KMS-11 (cell line): ENCODE measurements around the gene IQGAP2.

ENCODE experiments used
- H2AFZ ChIP-seq: fragments of 200-600 bp; sonication (generic); 2 replicates; pipeline ENCODE4 v1.6.1; 2016; ENCODE audit warnings: antibody characterized with exemption, mixed run types, low read depth
- H3K27ac ChIP-seq: fragments of 200-600 bp; sonication (generic); 2 replicates; pipeline ENCODE4 v1.6.1; 2016; ENCODE audit warnings: mild to moderate bottlenecking, mixed run types
- H3K27me3 ChIP-seq: fragments of 200-600 bp; sonication (generic); 2 replicates; pipeline ENCODE4 v1.6.1; 2017; ENCODE audit warnings: mild to moderate bottlenecking, low read depth, mixed run types, moderate library complexity; ENCODE audit not compliant: insufficient read depth
- H3K36me3 ChIP-seq: fragments of 200-600 bp; sonication (generic); 2 replicates; pipeline ENCODE4 v1.6.1; 2017; ENCODE audit warnings: mild to moderate bottlenecking, mixed run types; ENCODE audit not compliant: insufficient read depth
- H3K4me1 ChIP-seq: fragments of 200-600 bp; sonication (generic); 2 replicates; pipeline ENCODE4 v1.6.1; 2016; ENCODE audit warnings: mild to moderate bottlenecking, low read depth, mixed run types; ENCODE audit not compliant: poor library complexity, severe bottlenecking
- H3K4me2 ChIP-seq: fragments of 200-600 bp; sonication (generic); 2 replicates; pipeline ENCODE4 v1.7.0; 2016; ENCODE audit warnings: mild to moderate bottlenecking, mixed run types
- H3K4me3 ChIP-seq: fragments of 200-600 bp; sonication (generic); IDR thresholded peaks from 2 replicates; pipeline ENCODE4 v1.6.1; 2017; ENCODE audit warnings: low read depth, low read length, mixed read lengths; ENCODE audit not compliant: insufficient read depth
- H3K79me2 ChIP-seq: fragments of 200-600 bp; sonication (generic); 2 replicates; pipeline ENCODE4 v1.6.1; 2016; ENCODE audit warnings: low read depth, mixed run types; ENCODE audit not compliant: insufficient read depth
- H3K9ac ChIP-seq: fragments of 200-600 bp; sonication (generic); 2 replicates; pipeline ENCODE4 v1.6.1; 2016; ENCODE audit warnings: mild to moderate bottlenecking, mixed run types
- H4K20me1 ChIP-seq: fragments of 200-600 bp; sonication (generic); 2 replicates; pipeline ENCODE4 v1.6.1; 2016; ENCODE audit warnings: mild to moderate bottlenecking, mixed run types; ENCODE audit not compliant: insufficient read depth
- TF ChIP-seq, protein P1 (sequence below): fragments of 200-600 bp; sonication (generic); conservative IDR thresholded peaks from 2 replicates; pipeline ENCODE4 v1.6.1; 2017; ENCODE audit warnings: low read depth, mild to moderate bottlenecking, antibody characterized with exemption, low read length, moderate library complexity, mixed read lengths

Gene IQGAP2

DNA sequence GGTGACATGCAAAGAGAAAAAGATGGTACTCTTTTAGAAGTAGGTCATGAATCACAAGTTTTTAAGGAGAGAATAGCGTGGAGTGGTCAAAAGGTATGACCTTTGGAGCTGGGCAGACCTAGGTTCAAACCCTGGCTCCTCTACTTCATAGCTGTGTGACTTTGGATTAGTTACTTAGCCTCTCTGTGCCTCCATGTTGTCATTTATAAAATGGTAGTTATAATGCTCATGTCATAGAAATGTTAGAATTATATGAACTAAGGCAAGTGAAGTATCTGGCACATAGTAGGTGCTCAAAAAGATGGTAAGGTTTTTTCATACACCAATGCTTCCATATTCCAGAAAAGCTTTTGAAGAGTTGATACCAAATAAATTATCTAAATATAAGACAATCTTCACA, 320.2 kb downstream of the IQGAP2 start:
- Histone ChIP-seq H3K27me3 (no peaks in the 10 kb centered on the region), H3K4me3 (no peak overlapping the region), H3K36me3 (no peaks in the 10 kb centered on the region), H3K4me2 (no peak overlapping the region), H3K27ac (no peak overlapping the region), H3K79me2 (no peaks in the 10 kb centered on the region), H3K4me1 (no peaks in the 10 kb centered on the region), H2AFZ (no peak overlapping the region), H4K20me1 (no peaks in the 10 kb centered on the region), H3K9ac (no peak overlapping the region)
- TF ChIP-seq, protein P1, sequence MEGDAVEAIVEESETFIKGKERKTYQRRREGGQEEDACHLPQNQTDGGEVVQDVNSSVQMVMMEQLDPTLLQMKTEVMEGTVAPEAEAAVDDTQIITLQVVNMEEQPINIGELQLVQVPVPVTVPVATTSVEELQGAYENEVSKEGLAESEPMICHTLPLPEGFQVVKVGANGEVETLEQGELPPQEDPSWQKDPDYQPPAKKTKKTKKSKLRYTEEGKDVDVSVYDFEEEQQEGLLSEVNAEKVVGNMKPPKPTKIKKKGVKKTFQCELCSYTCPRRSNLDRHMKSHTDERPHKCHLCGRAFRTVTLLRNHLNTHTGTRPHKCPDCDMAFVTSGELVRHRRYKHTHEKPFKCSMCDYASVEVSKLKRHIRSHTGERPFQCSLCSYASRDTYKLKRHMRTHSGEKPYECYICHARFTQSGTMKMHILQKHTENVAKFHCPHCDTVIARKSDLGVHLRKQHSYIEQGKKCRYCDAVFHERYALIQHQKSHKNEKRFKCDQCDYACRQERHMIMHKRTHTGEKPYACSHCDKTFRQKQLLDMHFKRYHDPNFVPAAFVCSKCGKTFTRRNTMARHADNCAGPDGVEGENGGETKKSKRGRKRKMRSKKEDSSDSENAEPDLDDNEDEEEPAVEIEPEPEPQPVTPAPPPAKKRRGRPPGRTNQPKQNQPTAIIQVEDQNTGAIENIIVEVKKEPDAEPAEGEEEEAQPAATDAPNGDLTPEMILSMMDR = no peak

DNA sequence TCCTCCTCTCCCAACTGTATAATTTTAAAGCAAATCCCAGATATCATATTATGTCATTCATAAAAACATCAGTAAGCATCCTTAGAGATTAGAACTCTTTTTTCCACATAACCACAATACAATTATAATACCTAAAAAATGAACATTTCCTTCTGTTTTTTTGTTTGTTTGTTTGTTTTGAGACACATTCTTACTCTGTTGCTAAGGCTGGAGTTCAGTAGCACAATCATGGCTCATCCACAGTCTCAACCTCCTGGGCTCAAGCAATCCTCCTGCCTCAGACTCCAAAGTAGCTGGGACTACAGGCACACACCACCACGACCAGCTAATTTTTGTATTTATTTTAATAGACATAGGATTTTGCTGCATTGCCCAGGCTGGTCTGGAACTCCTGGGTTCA, 320.8 kb downstream of the IQGAP2 start:
- H4K20me1 ChIP-seq = no peaks in the 10 kb centered on the region
- no peak overlapping the region for H3K27ac ChIP-seq
- H3K9ac ChIP-seq = no peak overlapping the region

DNA sequence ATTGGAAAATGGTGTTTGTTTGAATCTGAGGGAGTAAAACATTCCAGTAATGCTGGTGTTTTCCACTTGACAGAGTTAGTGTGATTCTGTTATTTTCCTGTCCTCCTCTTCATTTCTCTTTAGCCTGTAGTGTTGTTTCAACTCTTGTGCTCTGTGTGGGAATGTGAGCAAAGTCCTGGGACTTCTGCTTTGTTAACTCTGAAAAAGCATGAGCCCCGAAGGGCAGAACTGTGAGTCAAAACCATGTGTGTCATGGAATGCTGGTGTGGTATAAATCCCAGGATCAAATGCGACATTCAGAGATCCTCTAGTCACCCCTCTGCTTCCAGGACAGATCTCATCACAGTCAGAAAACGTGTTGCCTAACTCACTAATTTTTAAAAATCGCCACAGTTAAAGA, 321.8 kb downstream of the IQGAP2 start:
- H3K79me2 ChIP-seq = no peaks in the 10 kb centered on the region
- no peak overlapping the region for H3K4me2 ChIP-seq
- no peak overlapping the region for H2AFZ ChIP-seq
- H4K20me1 ChIP-seq = no peaks in the 10 kb centered on the region
- no peaks in the 10 kb centered on the region for H3K27me3 ChIP-seq
- TF ChIP-seq, protein P1 = no peak
- no peak overlapping the region for H3K9ac ChIP-seq
- no peaks in the 10 kb centered on the region for H3K36me3 ChIP-seq
- no peak overlapping the region for H3K4me3 ChIP-seq
- H3K27ac ChIP-seq = no peak overlapping the region
- H3K4me1 ChIP-seq = no peaks in the 10 kb centered on the region

More for the DNA sequence above, 320.8 kb downstream of the IQGAP2 start:
- no peak overlapping the region for H3K4me2 ChIP-seq
- H3K4me3 ChIP-seq = no peak overlapping the region
- no peaks in the 10 kb centered on the region for H3K4me1 ChIP-seq
- H3K36me3 ChIP-seq = no peaks in the 10 kb centered on the region
- no peaks in the 10 kb centered on the region for H3K79me2 ChIP-seq
- TF ChIP-seq, protein P1 = no peak
- H2AFZ ChIP-seq = no peak overlapping the region
- no peaks in the 10 kb centered on the region for H3K27me3 ChIP-seq

DNA sequence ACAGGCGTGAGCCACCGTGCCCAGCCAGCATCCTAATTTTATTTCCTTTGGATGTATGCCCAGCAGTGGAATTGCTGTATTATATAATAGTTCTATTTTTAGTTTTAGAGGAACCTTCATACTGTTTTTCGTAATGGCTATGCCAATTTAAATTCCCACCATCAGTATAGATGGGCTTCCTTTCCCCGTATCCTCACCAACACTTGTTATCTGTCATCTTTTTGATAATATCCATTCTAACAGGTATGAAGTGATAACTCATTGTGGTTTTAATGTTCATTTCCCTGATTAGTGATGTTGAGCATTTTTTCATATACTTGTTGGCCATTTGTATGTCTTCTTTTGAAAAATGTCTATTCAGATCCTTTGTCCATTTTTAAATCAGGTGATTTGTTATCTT, 325.9 kb downstream of the IQGAP2 start:
- Histone ChIP-seq H3K27me3 (no peaks in the 10 kb centered on the region), H3K36me3 (no peaks in the 10 kb centered on the region; the same call in 1 of the 2 replicates), H3K4me3 (no peak overlapping the region), H4K20me1 (no peaks in the 10 kb centered on the region), H2AFZ (no peak overlapping the region), H3K9ac (no peak overlapping the region), H3K4me1 (no peaks in the 10 kb centered on the region), H3K27ac (no peak overlapping the region), H3K4me2 (no peak overlapping the region), H3K79me2 (no peaks in the 10 kb centered on the region)
- TF ChIP-seq, protein P1 = no peak
